ENCODE data around the gene HLA-DOA. TPM values are rescaled to one million over a fixed set of nuclear protein-coding genes. Genes with fewer than 3 reads are reported as not detected.

Gene HLA-DOA
- polyA plus RNA-seq, 1 donor (not counting 4 experiments of a cell fraction or from before 2014, with no cell fraction given): not detected

DNA sequence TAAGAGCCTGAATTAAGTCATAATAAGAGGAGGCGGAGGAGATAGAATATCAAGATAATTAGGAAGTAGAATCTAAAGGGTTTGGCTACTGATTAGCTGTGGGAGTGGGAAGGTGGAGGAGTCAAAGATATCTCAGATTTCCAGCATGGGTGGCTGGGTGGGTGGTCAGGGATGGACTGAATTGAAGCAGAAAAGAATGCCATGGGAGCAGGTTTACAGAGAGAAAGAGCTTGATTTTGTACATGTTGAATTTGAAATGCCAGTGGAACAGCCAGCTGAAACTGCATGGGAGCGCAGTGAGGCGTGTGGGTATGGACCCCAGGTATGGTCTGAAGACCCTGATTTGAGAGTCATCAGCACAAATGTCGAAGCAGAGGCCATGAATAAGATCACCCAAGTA, 55.1 kb downstream of the HLA-DOA start:
- Histone ChIP-seq H3K4me1 (ENCODE audit: control insufficient read depth, extremely low read depth, insufficient read depth, low read length) (peaks cover 4% of the 10 kb centered on the region), H3K27me3 (ENCODE audit: control insufficient read depth, extremely low read depth, insufficient read depth, low read length) (no peaks in the 10 kb centered on the region), H4K20me1 (ENCODE audit: control insufficient read depth, extremely low read depth, insufficient read depth, low read length) (no peaks in the 10 kb centered on the region), H2AFZ (ENCODE audit: control insufficient read depth, low read length) (no peak overlapping the region), H3K9ac (ENCODE audit: control insufficient read depth, extremely low read depth, insufficient read depth, low read length) (no peak overlapping the region), H3K4me3 (ENCODE audit: control insufficient read depth in 2 of 3, extremely low read depth in 1 of 3, insufficient read depth in 2 of 3, low read depth in 1 of 3, low read length in 3 of 3) (no peak overlapping the region), H3K27ac (ENCODE audit: control insufficient read depth, insufficient read depth, low read length) (no peak overlapping the region), H3K79me2 (ENCODE audit: control insufficient read depth, insufficient read depth, low read length) (no peaks in the 10 kb centered on the region), H3K9me3 (ENCODE audit: control insufficient read depth, low read depth, low read length) (no peaks in the 10 kb centered on the region), H3K36me3 (ENCODE audit: control insufficient read depth in 2 of 2, extremely low read depth in 1 of 2, insufficient read depth in 2 of 2, low read length in 2 of 2) (no peaks in the 10 kb centered on the region), H3K4me2 (ENCODE audit: control insufficient read depth, extremely low read depth, insufficient read depth, low read depth, low read length) (no peak overlapping the region), H3K9me1 (ENCODE audit: control insufficient read depth, extremely low read depth, insufficient read depth, low read length) (no peaks in the 10 kb centered on the region)
- FAIRE-seq (no peak), DNase-seq (ENCODE audit: low read depth, low spot score) (no peak)
- TF ChIP-seq EZH2 (IDR thresholded peaks at IDR 0.05; ENCODE audit: low read length): no peak
- TF ChIP-seq, protein P1, sequence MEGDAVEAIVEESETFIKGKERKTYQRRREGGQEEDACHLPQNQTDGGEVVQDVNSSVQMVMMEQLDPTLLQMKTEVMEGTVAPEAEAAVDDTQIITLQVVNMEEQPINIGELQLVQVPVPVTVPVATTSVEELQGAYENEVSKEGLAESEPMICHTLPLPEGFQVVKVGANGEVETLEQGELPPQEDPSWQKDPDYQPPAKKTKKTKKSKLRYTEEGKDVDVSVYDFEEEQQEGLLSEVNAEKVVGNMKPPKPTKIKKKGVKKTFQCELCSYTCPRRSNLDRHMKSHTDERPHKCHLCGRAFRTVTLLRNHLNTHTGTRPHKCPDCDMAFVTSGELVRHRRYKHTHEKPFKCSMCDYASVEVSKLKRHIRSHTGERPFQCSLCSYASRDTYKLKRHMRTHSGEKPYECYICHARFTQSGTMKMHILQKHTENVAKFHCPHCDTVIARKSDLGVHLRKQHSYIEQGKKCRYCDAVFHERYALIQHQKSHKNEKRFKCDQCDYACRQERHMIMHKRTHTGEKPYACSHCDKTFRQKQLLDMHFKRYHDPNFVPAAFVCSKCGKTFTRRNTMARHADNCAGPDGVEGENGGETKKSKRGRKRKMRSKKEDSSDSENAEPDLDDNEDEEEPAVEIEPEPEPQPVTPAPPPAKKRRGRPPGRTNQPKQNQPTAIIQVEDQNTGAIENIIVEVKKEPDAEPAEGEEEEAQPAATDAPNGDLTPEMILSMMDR (optimal IDR thresholded peaks at IDR 0.05 in 1 of 3, IDR thresholded peaks at IDR 0.05 in 1 of 3, conservative IDR thresholded peaks at IDR 0.05 in 1 of 3; ENCODE audit: extremely low read depth in 1 of 3, insufficient read depth in 2 of 3, low read length in 3 of 3): no peak
- dilution Hi-C loops (cut with MboI; ENCODE audit: extremely low pct_ligation_motif_present, low sequenced_read_pairs): no loop called here

Other genes starting within 250 kb of the HLA-DOA start
- gene HLA-DQB2, start 246.1 kb downstream of the HLA-DOA start, polyA plus RNA-seq: not detected in 3 replicates
- gene HLA-DOB, start 192.6 kb downstream of the HLA-DOA start, polyA plus RNA-seq: 9.2 to 12.7 TPM (median 12.5 TPM) in 3 replicates
- 24.5 to 50.7 TPM (median 32.6 TPM) in 3 replicates for gene TAP2, start 170.9 kb downstream of the HLA-DOA start, polyA plus RNA-seq
- gene PSMB8, start 165.5 kb downstream of the HLA-DOA start, polyA plus RNA-seq: 44.4 to 66.7 TPM (median 63.4 TPM) in 3 replicates
- 56.1 to 81.7 TPM (median 61.4 TPM) in 3 replicates for gene TAP1, start 155.9 kb downstream of the HLA-DOA start, polyA plus RNA-seq
- gene PSMB9, start 155.4 kb downstream of the HLA-DOA start, polyA plus RNA-seq: 21.3 to 29.0 TPM (median 25.4 TPM) in 3 replicates
- gene HLA-DMB, start 68.6 kb downstream of the HLA-DOA start, polyA plus RNA-seq: 0.13 TPM in 1 of 3 replicates, not detected in the others
- gene HLA-DMA, start 56.5 kb downstream of the HLA-DOA start, polyA plus RNA-seq: 1.9 to 4.5 TPM (median 2.6 TPM) in 3 replicates
- 82.9 to 171 TPM (median 121 TPM) in 3 replicates for gene BRD2, start 41.0 kb downstream of the HLA-DOA start, polyA plus RNA-seq
- 0.09 to 0.61 TPM in 2 of 3 replicates, not detected in the other for gene HLA-DPA1, start 64.1 kb upstream of the HLA-DOA start, polyA plus RNA-seq
- gene HLA-DPB1, start 66.4 kb upstream of the HLA-DOA start, polyA plus RNA-seq: 0.13 to 0.26 TPM in 2 of 3 replicates, not detected in the other
- gene COL11A2, start 182.9 kb upstream of the HLA-DOA start, polyA plus RNA-seq: 0.06 to 0.18 TPM (median 0.08 TPM) in 3 replicates
- gene RXRB, start 191.1 kb upstream of the HLA-DOA start, polyA plus RNA-seq: 23.2 to 32.4 TPM (median 25.7 TPM) in 3 replicates
- gene SLC39A7, start 191.3 kb upstream of the HLA-DOA start, polyA plus RNA-seq: 47.6 to 68.6 TPM (median 54.0 TPM) in 3 replicates
- 18.6 to 22.1 TPM (median 20.7 TPM) in 3 replicates for gene HSD17B8, start 195.1 kb upstream of the HLA-DOA start, polyA plus RNA-seq
- gene RING1, start 198.9 kb upstream of the HLA-DOA start, polyA plus RNA-seq: 20.3 to 28.3 TPM (median 23.0 TPM) in 3 replicates

Data from keratinocyte (primary cell).